HEK293 (cell line): Measurements from ENCODE around the gene RBM20.

Experiments
- BCL11A ChIP-seq: fragments of 450-650 bp; formaldehyde crosslinking; IDR thresholded peaks from 2 replicates; pipeline ENCODE4 v1.5.1; 2016; ENCODE audit warnings: low read depth, missing biosample characterization, missing genetic modification characterization
- GFI1B ChIP-seq: fragments of 450-650 bp; formaldehyde crosslinking; IDR thresholded peaks from 2 replicates; pipeline ENCODE4 v1.5.1; 2016; ENCODE audit warnings: missing biosample characterization, missing genetic modification characterization
- GLI2 ChIP-seq: fragments of 450-650 bp; formaldehyde crosslinking; IDR thresholded peaks from 2 replicates; pipeline ENCODE4; 2017; ENCODE audit warnings: missing biosample characterization, missing genetic modification characterization, low read depth, borderline replicate concordance
- GLIS2 ChIP-seq: fragments of 450-650 bp; formaldehyde crosslinking; IDR thresholded peaks from 2 replicates; pipeline ENCODE4 v1.5.1; 2016; ENCODE audit warnings: missing biosample characterization, missing genetic modification characterization
- HOXC10 ChIP-seq: sonication (generic); formaldehyde crosslinking; IDR thresholded peaks from 2 replicates; pipeline ENCODE4 v1.8.1; 2023; ENCODE audit warnings: mild to moderate bottlenecking, missing genetic modification reagents
- KLF9 ChIP-seq: fragments of 450-650 bp; formaldehyde crosslinking; IDR thresholded peaks from 2 replicates; pipeline ENCODE4 v1.5.1; 2016; ENCODE audit warnings: missing biosample characterization, missing genetic modification characterization, low read depth
- PRDM1 ChIP-seq: fragments of 450-650 bp; formaldehyde crosslinking; IDR thresholded peaks from 2 replicates; pipeline ENCODE4; 2016; ENCODE audit warnings: missing biosample characterization, missing genetic modification characterization
- PRDM2 ChIP-seq: fragments of 450-650 bp; formaldehyde crosslinking; IDR thresholded peaks from 2 replicates; pipeline ENCODE4 v1.5.1; 2016; ENCODE audit warnings: missing biosample characterization, missing genetic modification characterization, borderline replicate concordance
- SP2 ChIP-seq: fragments of 450-650 bp; formaldehyde crosslinking; IDR thresholded peaks from 2 replicates; pipeline ENCODE4 v1.5.1; 2016; ENCODE audit warnings: missing biosample characterization, missing genetic modification characterization
- SP3 ChIP-seq: fragments of 450-650 bp; formaldehyde crosslinking; IDR thresholded peaks from 2 replicates; pipeline ENCODE4 v1.5.1; 2016; ENCODE audit warnings: missing biosample characterization, missing genetic modification characterization
- ZBTB17 ChIP-seq: fragments of 450-650 bp; formaldehyde crosslinking; IDR thresholded peaks from 2 replicates; pipeline ENCODE4 v1.5.1; 2016; ENCODE audit warnings: missing biosample characterization, missing genetic modification characterization
- ZBTB7A ChIP-seq: fragments of 450-650 bp; formaldehyde crosslinking; IDR thresholded peaks from 2 replicates; pipeline ENCODE4 v1.5.1; 2016; ENCODE audit warnings: low read depth, missing biosample characterization, missing genetic modification characterization
- ZFHX2 ChIP-seq: fragments of 450-650 bp; formaldehyde crosslinking; conservative IDR thresholded peaks from 2 replicates; pipeline ENCODE4 v1.5.1; 2016; ENCODE audit warnings: missing biosample characterization, missing genetic modification characterization
- ZNF148 ChIP-seq: fragments of 450-650 bp; formaldehyde crosslinking; IDR thresholded peaks from 2 replicates; pipeline ENCODE4 v1.5.0; 2017; ENCODE audit warnings: missing biosample characterization, missing genetic modification characterization, borderline replicate concordance
- ZNF211 ChIP-seq: fragments of 450-650 bp; formaldehyde crosslinking; IDR thresholded peaks from 2 replicates; pipeline ENCODE4 v1.5.1; 2016; ENCODE audit warnings: low read depth, missing biosample characterization, missing genetic modification characterization
- ZNF214 ChIP-seq: fragments of 450-650 bp; formaldehyde crosslinking; IDR thresholded peaks from 2 replicates; pipeline ENCODE4 v1.5.1; 2017; ENCODE audit warnings: missing biosample characterization, mild to moderate bottlenecking, missing genetic modification characterization, borderline replicate concordance
- ZNF292 ChIP-seq: fragments of 450-650 bp; formaldehyde crosslinking; IDR thresholded peaks from 2 replicates; pipeline ENCODE4 v1.5.1; 2016; ENCODE audit warnings: low read depth, missing biosample characterization, missing genetic modification characterization, borderline replicate concordance
- ZNF366 ChIP-seq: fragments of 450-650 bp; formaldehyde crosslinking; conservative IDR thresholded peaks from 2 replicates; pipeline ENCODE4 v1.5.1; 2016; ENCODE audit warnings: missing biosample characterization, missing genetic modification characterization
- ZNF473 ChIP-seq: fragments of 450-650 bp; formaldehyde crosslinking; IDR thresholded peaks from 2 replicates; pipeline ENCODE4 v1.5.1; 2017; ENCODE audit warnings: missing biosample characterization, missing genetic modification characterization
- ZNF514 ChIP-seq: fragments of 450-650 bp; formaldehyde crosslinking; IDR thresholded peaks from 2 replicates; pipeline ENCODE4 v1.5.1; 2016; ENCODE audit warnings: missing biosample characterization, missing genetic modification characterization
- ZNF529 ChIP-seq: fragments of 450-650 bp; formaldehyde crosslinking; IDR thresholded peaks from 2 replicates; pipeline ENCODE4 v1.5.1; 2017; ENCODE audit warnings: missing genetic modification characterization, missing biosample characterization; ENCODE audit not compliant: insufficient replicate concordance
- ZNF560 ChIP-seq: fragments of 450-650 bp; formaldehyde crosslinking; IDR thresholded peaks from 2 replicates; pipeline ENCODE4 v1.5.1; 2017; ENCODE audit warnings: missing biosample characterization, missing genetic modification characterization, borderline replicate concordance
- ZNF624 ChIP-seq: fragments of 450-650 bp; formaldehyde crosslinking; IDR thresholded peaks from 2 replicates; pipeline ENCODE4 v1.5.1; 2017; ENCODE audit warnings: missing biosample characterization, missing genetic modification characterization
- ZNF654 ChIP-seq: fragments of 450-650 bp; formaldehyde crosslinking; IDR thresholded peaks from 2 replicates; pipeline ENCODE4 v1.5.1; 2016; ENCODE audit warnings: low read depth, missing biosample characterization, missing genetic modification characterization
- ZNF670 ChIP-seq: fragments of 450-650 bp; formaldehyde crosslinking; IDR thresholded peaks from 2 replicates; pipeline ENCODE4 v1.5.1; 2016; ENCODE audit warnings: missing biosample characterization, missing genetic modification characterization, low read depth
- ZNF785 ChIP-seq: fragments of 450-650 bp; formaldehyde crosslinking; IDR thresholded peaks from 2 replicates; pipeline ENCODE4 v1.5.1; 2016; ENCODE audit warnings: missing biosample characterization, missing genetic modification characterization
- ZNF843 ChIP-seq: fragments of 450-650 bp; formaldehyde crosslinking; IDR thresholded peaks from 2 replicates; pipeline ENCODE4 v1.5.1; 2016; ENCODE audit warnings: missing biosample characterization, missing genetic modification characterization
- ZSCAN23 ChIP-seq: fragments of 450-650 bp; formaldehyde crosslinking; IDR thresholded peaks from 2 replicates; pipeline ENCODE4 v1.5.1; 2016; ENCODE audit warnings: missing biosample characterization, missing genetic modification characterization
- ZSCAN30 ChIP-seq: fragments of 450-650 bp; IDR thresholded peaks from 2 replicates; pipeline ENCODE4 v1.5.1; 2018; ENCODE audit warnings: missing biosample characterization, mild to moderate bottlenecking, missing genetic modification characterization, moderate library complexity
- TF ChIP-seq, protein P1 (sequence below): fragments of 450-650 bp; formaldehyde crosslinking; IDR thresholded peaks from 2 replicates; pipeline ENCODE4 v1.5.1; 2016; ENCODE audit warnings: missing biosample characterization, missing genetic modification characterization

The RBM20 gene

DNA sequence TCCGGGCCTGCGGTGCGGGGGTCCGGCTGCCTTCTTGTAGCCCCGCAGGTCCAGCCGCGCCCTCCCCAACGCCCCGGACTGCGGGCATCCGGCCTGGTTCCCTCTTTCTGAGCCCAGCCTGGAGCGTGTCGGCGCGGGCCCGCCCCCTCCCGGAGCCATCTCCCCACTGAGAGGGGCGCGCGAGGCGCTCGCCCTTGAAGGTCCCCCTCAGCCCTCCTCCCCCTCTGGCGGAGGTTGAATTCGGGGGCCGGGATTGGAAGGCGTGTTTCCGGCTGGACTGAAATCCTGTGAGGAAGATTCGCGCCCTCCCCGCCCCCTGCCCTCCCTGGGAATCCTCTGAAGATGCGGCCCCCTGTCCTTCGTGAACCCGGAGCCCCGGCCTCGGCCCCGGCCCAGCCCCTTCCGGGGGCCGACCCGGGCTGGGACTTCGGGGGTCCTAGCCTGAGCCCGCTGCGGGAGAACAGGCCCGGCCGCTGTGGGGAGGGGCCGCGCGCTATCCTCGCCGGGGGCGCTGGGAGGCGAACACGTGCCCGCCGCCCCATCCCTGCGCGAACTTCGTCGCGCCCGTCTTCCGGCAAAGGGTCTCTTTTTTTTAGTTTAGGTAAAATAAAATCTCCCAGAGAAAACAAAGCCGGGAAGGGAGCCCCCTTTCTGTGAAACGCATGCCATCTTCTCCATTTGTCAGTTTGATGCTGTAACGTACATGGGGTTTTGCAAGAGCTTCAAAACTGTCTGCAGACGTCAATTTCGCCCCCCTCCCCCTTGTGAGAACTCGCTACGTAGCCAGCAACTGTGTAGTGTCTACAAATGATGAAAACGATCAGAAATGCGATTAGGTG lies 228.2 kb downstream of the RBM20 start (continued):
- TF ChIP-seq ZBTB7A (tag by site-specific recombination) (peak; percentile 7; the same call in 1 of the 2 replicates), PRDM1 (tag by site-specific recombination) (peak; percentile 48), ZNF366 (tag by site-specific recombination) (no peak), GLI2 (no peak), ZNF473 (tag by site-specific recombination) (no peak), ZNF214 (no peak), ZNF514 (tag by site-specific recombination) (no peak), ZNF211 (tag by site-specific recombination) (no peak), ZNF654 (tag by site-specific recombination) (no peak), GFI1B (peak; percentile 26; the same call in 1 of the 2 replicates), SP3 (tag by site-specific recombination) (peak; percentile 88), PRDM2 (no peak), ZSCAN23 (tag by site-specific recombination) (no peak), ZNF624 (tag by site-specific recombination) (no peak), HOXC10 (CRISPR knock-in tag) (no peak), ZNF529 (no peak), ZNF292 (tag by site-specific recombination) (no peak), ZSCAN30 (tag by site-specific recombination) (peak; percentile 52; the same call in 1 of the 2 replicates), ZFHX2 (tag by site-specific recombination) (peak; percentile 76), ZNF560 (tag by site-specific recombination) (no peak), BCL11A (no peak), ZBTB17 (tag by site-specific recombination) (no peak), ZNF670 (no peak), GLIS2 (tag by site-specific recombination) (peak; percentile 94), ZNF785 (no peak), ZNF148 (tag by site-specific recombination) (no peak), KLF9 (tag by site-specific recombination) (peak; percentile 94), ZNF843 (tag by site-specific recombination) (0 out of 2 replicates have a peak, but pooled peaks have one; percentile 24), SP2 (tag by site-specific recombination) (peak; percentile 91)
- TF ChIP-seq, protein P1, sequence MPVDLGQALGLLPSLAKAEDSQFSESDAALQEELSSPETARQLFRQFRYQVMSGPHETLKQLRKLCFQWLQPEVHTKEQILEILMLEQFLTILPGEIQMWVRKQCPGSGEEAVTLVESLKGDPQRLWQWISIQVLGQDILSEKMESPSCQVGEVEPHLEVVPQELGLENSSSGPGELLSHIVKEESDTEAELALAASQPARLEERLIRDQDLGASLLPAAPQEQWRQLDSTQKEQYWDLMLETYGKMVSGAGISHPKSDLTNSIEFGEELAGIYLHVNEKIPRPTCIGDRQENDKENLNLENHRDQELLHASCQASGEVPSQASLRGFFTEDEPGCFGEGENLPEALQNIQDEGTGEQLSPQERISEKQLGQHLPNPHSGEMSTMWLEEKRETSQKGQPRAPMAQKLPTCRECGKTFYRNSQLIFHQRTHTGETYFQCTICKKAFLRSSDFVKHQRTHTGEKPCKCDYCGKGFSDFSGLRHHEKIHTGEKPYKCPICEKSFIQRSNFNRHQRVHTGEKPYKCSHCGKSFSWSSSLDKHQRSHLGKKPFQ (tag by site-specific recombination), result peak; percentile 68; the same call in 1 of the 2 replicates
